GM18507 (cell line): Measurements from ENCODE around the gene SLC19A2.

Experiments used
- DNase-seq: peaks from one replicate; pipeline ENCODE4 v3.0.0; 2011; ENCODE audit warnings: low read depth; ENCODE audit not compliant: insufficient read length; ENCODE audit errors: extremely low spot score
- FAIRE-seq: peaks from 2 replicates; lab custom pipeline; 2011; peaks lifted over from hg19 to GRCh38; lab: Jason Lieb, UNC

Gene SLC19A2

GRCh38 chr1:169479363-169480066 is 6.2 kb downstream of the SLC19A2 start:
- no peak for DNase-seq
- FAIRE-seq = no peak

DNA sequence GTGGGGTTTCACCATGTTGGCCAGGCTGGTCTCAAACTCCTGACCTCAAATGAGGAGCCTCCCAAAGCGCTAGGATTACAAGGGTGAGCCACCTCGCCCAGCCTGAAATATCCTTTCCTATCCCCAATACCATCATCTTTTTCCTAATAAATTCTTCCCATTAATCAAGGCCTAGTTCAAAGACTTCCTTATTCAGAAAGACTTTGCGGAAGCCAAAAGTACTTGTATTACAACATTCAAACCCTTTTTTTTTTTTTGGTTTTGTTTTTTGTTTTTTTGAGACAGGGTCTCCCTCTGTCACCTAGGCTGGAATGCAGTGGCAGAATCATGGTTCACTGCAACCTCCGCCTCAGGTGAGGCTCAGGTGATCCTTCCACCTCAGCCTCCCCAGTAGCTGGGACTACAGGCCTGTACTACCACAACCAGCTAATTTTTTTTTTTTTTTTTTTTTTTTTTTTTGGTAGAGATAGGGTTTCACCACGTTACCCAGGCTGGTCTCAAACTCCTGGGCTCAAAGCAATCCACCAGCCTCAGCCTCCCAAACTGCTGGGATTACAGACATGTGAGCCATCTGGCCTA is 7.6 kb downstream of the SLC19A2 start:
- no peak for DNase-seq
- FAIRE-seq = no peak

GRCh38 chr1:169475806-169476387 is 9.8 kb downstream of the SLC19A2 start:
- DNase-seq = no peak
- FAIRE-seq = no peak

- DNase-seq (no peak), FAIRE-seq (no peak)
These were observed 11.3 kb downstream of the SLC19A2 start for GRCh38 chr1:169474302-169474995.

DNA sequence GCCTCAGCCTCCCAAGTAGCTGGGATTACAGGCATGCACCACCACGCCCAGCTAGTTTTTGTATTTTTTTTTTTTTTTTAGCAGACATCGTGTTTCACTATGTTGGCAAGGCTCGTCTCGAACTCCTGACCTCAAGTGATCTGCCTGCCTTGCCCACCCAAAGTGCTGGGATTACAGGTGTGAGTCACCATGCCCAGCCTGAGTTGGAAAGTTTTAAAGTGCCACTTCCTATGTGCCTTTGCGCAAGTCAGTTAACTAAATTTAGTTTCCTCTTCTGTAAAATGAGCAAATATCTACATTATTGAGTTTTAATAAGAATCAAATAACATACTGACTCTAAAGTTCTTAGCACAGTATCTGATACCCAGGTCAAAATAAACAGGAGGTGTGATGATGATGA is 12.4 kb downstream of the SLC19A2 start:
- FAIRE-seq (no peak), DNase-seq (no peak)

- FAIRE-seq (no peak), DNase-seq (no peak)
These were observed 13.0 kb downstream of the SLC19A2 start for GRCh38 chr1:169472738-169473137.

DNA sequence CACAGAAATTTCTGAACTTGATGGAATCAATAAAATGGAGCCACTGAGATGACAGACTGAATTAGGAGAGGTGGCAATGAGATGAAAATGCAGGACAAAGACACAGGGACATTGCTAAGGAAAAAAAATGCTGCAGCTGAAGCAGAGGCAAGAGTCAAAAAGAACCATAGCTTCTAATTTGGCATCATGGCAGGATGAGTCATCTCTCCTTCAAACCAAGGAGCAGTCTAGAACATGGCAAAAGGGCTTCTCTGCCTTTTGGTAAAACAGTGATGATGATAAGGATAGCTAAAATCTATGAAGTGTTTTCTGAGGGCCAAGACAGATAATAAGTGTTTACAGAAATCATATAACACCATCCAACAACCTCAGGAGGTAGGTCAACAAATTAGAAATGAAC is 16.8 kb downstream of the SLC19A2 start:
- FAIRE-seq (no peak), DNase-seq (no peak)

DNA sequence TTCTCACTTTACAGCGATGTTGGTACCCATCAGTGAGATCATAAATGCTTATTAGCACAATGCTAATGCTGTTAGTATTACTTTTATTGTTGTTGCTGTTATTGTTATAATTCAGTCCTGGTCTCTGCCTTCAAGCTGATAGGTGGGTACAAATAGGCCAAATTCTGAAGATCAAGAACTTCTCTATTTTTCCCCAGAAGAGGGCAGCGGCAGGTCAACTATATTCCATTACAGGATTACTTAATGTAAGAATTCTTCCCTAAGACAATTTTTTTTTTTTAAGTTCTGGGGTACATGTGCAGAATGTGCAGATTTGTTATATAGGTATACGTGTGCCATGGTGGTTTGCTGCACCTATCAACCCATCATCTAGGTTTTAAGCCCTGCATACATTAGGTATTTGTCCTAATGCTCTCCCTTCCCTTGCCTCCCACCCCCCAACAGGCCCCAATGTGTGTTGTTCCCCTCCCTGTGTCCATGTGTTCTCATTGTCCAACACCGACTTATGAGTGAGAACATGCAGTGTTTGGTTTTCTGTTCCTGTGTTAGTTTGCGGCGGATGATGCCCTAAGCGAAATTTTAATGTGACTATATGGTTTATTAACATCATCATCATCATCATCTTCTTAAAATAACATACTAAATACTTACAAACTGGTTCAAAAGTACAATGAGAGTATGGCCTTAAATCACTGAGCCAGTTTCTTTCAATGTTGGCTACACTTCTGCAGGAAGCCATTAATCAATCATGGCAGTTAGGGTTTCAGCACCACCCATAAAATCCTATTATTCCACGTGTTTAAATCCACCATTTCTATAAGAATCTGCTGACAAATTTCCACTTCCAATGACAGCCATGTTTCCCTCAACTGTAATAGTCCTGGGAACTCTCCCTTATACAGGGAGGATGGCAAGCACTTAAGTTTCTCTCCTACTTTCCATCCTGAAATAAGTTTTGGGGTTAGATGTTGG is 19.2 kb downstream of the SLC19A2 start:
- FAIRE-seq (no peak), DNase-seq (no peak)

GRCh38 chr1:169465281-169465680 is 20.5 kb downstream of the SLC19A2 start:
- DNase-seq = no peak
- FAIRE-seq = no peak

DNA sequence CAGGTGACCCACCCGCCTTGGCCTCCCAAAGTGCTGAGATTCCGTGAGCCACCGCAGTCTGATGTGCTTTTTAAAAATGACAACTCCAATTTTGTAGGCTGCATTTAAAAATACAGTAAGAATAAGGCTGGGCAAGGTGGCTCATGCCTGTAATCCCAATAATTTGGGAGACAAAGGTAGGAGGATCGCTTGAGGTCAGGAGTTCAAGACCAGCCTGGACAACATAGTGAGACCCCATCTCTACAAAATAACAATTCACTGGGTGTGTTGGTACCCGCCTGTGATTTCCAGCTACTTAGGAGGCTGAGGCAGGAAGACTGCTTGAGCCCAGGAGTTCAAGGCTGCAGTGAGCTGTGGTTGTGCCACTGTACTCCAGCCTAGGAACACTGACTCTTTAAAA is 23.4 kb downstream of the SLC19A2 start:
- no peak for DNase-seq
- no peak for FAIRE-seq

DNA sequence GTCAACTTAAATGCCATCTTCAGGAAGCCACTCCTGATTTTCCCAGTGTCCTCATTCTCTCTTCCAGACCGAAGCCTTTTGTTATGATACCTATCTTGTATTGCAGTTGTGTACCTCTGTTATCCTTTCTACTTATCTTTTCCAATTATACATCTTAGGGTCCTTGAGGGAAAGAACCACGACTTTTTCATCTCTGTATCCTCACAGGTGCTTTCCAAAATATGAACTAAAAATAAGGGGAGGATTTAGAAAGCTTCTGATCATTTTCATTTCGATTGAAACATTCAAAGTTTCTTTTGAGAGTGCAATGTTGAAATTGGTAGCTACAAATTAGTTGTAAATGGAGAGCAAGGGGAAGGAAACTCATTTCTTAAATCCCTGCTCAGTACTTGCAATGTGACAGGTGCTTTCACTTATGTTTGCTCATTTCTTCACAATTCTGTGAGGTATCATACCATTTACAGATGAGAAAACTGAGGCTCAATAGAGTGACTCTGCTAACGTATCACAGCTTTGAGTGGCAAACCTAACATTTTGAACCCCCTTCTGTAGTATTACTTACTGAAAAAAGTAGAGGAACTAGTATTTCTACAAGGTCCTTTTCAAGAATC is 24.2 kb downstream of the SLC19A2 start:
- FAIRE-seq (no peak), DNase-seq (no peak)

GRCh38 chr1:169460191-169460833 is 25.4 kb downstream of the SLC19A2 start:
- no peak for DNase-seq
- no peak for FAIRE-seq

- DNase-seq (no peak), FAIRE-seq (no peak)
These were observed 28.3 kb downstream of the SLC19A2 start for GRCh38 chr1:169457443-169457842.

GRCh38 chr1:169456029-169456428 is 29.7 kb downstream of the SLC19A2 start:
- no peak for DNase-seq
- no peak for FAIRE-seq

DNA sequence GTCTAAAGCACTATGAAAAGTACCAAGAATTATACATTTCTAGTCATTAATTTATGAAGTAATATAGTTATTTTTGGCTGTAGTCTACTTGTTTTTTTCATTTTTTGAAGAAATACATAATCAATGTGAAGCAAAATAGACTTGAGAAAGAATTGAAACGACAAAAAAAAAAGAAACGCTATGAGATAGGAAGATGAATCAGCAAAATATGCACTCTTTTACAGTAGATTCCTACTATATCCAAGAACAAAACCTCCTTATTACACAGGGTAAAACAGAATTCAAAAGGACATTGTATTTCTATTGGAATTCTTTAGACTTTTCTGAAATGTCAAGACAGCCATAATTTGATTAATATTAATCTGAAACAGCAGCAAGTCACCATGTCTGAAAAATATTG is 32.8 kb downstream of the SLC19A2 start:
- DNase-seq (no peak), FAIRE-seq (no peak)

DNA sequence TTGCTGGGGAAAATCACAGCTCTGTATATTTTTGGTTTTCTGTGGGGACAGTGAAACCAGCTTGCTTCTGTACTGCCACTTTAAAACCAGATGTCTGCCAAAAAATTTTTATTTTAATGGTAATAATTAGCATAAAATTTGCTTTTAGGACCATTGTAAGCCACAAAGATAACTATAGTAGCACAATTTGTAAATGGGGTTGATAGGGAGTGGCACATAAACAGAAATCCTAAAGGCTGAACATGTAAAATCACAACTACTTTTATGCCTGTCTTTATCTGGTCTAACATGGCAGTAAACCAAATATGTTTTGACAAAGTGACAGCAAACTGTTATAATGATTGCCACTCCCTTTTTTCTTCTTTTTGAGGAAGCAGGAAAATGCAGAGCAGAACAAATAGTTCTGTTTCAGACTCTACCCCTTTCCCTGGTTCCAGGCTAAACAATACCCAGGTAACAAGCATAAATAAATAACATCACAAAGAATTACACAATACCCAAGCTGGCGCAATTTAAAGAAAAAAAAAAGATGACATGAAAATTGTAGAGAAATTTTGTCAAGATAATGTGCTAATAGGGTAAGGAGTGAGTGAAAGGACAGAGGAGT is 34.4 kb downstream of the SLC19A2 start:
- no peak for FAIRE-seq
- DNase-seq = no peak

DNA sequence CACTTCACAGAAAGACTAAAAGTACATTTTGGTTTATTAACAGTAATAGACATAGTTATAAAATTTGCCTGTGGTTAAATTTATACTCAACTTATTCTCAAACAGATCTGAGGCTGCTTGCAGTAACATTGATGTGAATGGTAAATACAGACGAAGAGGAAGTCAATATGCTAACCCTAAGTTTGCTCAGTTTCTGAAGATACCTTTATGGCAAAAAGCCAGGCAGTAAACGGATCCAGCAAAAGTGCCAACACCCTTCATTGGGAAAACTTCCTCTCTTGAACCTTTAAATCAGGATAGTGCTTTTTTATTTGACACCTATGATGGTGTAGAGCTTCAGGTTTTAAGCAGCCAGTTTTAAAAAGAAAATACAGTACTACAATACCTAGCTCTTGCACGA is 41.8 kb downstream of the SLC19A2 start:
- FAIRE-seq (no peak), DNase-seq (no peak)

DNA sequence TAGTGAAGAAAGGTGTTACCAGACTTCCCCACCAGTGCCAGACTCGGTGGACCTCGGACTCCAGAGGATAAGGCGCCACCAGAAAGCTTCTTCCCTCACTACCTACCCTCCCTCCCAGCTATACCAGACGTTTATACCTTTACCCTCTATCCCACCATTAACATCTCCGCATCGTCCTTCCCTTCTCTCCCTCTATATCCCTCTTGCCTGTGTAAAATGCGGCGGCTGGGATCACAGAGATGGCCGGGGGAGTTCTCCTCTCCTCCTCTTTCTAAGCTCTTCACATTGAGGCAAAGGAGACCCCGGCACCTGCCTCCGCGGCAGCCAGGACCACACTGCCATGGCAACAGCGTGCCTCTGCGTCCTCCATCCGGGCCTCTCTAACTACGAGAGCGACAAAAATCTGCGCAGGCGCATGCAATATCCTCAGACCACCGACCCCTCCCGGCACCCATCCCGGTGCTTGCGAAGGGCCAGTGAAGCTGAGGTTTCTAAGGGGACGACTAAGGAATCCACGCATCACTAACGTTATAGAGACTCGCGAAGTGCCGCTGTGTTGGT is 58.6 kb downstream of the SLC19A2 start, which contains the start of gene CCDC181:
Gene CCDC181 (minus strand): TSS at position 394 of the 561 bp plus-strand sequence. CDS start 2,547 bp downstream, outside the sequence.
- FAIRE-seq (no peak), DNase-seq (peak; percentile 7)
